DND-41 (cell line): Measurements from ENCODE around the gene HBG1.

Experiments used
- EZH2 ChIP-seq: IDR thresholded peaks from 3 replicates; pipeline ENCODE4 v1.6.1; 2012; ENCODE audit warnings: borderline replicate concordance, low read depth, mild to moderate bottlenecking, moderate library complexity, low read length, inconsistent platforms; ENCODE audit not compliant: severe bottlenecking
- TF ChIP-seq, protein P1 (sequence below): IDR thresholded peaks from 2 replicates; pipeline ENCODE4 v1.5.1; 2012; ENCODE audit warnings: borderline replicate concordance, low read length, moderate library complexity, mild to moderate bottlenecking; ENCODE audit not compliant: poor library complexity, severe bottlenecking; ENCODE audit errors: extremely low read depth

DNA sequence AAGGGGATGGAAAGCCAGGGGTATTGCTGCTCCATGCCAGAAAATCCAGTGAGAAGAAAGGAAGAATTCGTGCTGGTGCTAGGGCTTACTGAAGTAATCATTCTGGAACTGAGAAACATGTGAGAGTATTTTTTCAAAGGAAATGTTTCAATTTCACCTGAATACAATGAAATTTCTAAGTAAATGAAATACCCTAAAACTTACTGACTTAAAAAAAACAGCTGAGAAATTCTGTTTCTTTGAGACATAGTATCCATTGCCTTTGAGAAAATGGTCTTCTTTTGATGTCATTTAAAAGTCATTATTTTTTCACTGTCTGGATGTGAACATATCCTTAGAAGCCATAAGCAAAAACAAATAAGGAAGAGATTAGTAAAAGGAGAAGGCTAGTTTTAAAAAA lies 49.1 kb downstream of the HBG1 start, which contains the start of gene OR51V1:
- TF ChIP-seq, protein P1, sequence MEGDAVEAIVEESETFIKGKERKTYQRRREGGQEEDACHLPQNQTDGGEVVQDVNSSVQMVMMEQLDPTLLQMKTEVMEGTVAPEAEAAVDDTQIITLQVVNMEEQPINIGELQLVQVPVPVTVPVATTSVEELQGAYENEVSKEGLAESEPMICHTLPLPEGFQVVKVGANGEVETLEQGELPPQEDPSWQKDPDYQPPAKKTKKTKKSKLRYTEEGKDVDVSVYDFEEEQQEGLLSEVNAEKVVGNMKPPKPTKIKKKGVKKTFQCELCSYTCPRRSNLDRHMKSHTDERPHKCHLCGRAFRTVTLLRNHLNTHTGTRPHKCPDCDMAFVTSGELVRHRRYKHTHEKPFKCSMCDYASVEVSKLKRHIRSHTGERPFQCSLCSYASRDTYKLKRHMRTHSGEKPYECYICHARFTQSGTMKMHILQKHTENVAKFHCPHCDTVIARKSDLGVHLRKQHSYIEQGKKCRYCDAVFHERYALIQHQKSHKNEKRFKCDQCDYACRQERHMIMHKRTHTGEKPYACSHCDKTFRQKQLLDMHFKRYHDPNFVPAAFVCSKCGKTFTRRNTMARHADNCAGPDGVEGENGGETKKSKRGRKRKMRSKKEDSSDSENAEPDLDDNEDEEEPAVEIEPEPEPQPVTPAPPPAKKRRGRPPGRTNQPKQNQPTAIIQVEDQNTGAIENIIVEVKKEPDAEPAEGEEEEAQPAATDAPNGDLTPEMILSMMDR = no peak
- no peak for TF ChIP-seq EZH2
